GM12874 (cell line): ENCODE results near the gene CASQ1.

Experiments
- TF ChIP-seq, protein P1 (sequence below): IDR thresholded peaks from 2 replicates; pipeline ENCODE4 v1.5.1; 2011; ENCODE audit warnings: low read depth, mild to moderate bottlenecking, control low read depth, low read length, moderate library complexity; ENCODE audit not compliant: insufficient read depth

The CASQ1 gene

DNA sequence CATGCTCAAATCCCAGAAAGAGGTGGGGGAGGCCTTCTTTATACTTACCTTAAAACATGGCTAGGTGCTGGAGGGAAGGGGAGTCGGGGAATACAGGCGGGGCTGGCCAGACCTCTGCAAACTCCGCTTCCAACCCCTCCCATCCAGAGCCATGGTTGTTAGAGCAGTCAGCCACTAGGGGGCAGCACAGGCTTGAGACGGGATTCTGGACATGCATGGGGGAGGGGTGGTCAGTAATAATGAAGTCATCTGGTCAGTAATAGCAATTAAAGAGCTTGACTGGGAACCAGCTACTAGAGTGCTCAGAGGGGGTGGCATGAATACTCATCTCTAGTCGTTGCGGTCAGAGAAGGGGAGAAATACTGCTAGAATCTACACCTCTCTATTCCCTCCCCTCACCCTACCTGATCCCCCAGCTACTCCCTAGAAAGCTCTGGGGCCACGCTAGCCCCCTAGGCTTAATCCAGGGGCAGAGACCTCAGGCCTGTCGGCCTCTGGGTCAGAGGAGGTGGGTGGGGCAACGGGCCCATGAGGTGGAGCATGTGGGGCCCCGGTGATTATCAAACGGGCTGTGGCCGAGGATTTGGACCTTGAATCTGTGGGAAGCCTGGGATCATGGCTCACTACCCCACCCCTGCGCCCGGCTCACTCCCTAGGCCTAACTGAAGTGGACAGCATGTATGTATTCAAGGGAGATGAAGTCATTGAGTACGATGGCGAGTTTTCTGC lies 2.9 kb downstream of the CASQ1 start:
- TF ChIP-seq, protein P1, sequence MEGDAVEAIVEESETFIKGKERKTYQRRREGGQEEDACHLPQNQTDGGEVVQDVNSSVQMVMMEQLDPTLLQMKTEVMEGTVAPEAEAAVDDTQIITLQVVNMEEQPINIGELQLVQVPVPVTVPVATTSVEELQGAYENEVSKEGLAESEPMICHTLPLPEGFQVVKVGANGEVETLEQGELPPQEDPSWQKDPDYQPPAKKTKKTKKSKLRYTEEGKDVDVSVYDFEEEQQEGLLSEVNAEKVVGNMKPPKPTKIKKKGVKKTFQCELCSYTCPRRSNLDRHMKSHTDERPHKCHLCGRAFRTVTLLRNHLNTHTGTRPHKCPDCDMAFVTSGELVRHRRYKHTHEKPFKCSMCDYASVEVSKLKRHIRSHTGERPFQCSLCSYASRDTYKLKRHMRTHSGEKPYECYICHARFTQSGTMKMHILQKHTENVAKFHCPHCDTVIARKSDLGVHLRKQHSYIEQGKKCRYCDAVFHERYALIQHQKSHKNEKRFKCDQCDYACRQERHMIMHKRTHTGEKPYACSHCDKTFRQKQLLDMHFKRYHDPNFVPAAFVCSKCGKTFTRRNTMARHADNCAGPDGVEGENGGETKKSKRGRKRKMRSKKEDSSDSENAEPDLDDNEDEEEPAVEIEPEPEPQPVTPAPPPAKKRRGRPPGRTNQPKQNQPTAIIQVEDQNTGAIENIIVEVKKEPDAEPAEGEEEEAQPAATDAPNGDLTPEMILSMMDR = peak; percentile 90

DNA sequence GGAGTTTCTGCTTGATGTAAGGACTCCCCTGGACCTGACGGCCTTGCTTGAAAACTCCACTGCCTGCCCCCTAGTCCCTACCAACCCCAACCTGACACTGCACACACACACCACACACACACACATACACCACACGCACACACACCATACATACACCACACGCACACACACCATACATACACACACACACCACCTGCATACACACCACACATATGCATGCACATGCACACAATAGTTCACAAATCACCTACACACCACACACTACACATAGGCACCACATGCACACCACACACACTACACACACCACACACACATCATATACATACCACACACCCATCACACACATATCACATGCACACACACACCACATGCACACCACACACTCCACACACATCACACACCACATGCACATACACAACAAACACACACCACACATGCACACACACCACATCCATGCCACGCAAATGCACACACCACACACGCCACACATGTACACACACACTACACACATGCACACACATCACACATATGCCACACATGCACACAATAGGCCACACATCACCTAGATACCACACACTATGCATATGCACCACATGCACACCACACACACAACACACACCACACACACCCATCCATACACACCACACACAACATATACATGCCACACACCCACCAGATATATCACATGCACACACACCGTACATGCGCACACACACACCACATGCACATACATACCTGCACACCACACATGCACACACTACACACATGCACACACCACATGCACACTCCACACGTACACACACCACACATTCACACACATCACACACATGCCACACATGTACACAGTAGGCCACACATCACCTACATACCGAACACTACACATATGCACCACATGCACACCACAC lies 3.7 kb downstream of the CASQ1 start:
- TF ChIP-seq, protein P1 = no peak

DNA sequence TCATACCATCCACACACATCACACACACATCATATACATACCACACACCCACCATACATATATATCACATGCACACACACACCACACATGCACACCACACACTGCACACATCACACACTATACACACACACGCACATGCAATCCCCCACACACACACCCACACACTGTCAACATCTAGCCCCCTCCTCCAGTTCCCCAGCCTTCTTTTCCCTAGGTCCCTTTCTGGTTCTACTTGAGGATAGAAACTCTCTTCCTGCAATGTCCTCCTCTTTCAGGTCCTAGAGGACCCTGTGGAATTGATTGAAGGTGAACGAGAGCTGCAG lies 4.3 kb downstream of the CASQ1 start:
- TF ChIP-seq, protein P1 = no peak

DNA sequence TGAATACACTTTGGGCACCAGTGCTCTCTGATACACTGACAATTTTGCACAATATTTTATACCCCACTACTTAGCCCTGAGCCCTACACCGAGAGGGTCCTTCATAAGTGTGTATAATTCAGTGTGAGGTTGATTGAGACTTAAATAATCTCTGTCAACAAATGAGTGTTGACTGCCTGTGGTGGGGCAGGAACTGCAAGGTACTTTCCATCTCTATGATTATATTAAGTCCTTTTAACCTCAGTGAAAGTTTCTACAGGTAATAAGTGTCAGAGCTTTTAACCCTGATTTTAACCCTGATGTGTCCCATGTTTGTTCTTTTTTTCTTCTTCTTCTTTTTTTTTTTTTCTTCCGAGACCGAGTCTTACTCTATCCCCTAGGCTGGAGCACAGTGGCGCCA lies 5.8 kb downstream of the CASQ1 start:
- TF ChIP-seq, protein P1 = no peak

DNA sequence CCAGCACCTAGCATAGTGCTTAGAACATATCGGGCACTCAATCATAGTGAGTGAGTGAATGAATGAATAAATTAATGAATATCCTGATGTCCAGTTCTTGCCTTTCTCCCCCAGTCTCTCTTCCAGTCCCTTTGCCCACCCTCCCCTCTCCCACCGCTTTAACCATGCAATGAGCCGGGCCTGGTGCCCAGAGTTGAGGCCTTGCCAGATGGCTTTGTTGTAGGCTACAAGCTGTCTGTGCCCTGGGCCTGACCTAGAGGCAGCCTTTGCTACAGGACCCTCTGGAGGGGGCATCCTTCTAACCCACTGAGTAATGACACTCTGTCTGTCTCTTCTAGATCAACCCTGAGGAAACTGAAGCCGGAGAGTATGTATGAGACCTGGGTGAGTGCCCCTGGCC lies 6.9 kb downstream of the CASQ1 start:
- TF ChIP-seq, protein P1 = no peak

DNA sequence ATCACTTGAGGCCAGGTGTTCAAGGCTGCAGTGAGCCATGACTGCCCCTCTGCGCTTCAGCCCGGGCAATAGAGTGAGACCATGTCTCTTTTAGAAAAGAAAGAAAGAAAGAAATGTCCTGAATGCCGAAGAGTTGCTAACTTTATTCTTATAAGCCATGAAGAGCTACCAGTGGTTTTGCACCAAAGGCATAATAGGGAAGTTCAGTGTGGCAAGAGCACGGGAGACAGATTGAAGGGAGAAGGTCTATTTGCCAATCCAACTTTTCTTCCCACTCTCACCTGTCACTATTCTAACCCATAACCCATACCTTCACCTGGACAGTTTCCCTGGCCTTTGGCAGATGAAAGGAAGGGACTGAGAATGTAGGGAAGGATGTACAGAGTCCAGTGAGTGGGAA lies 10.4 kb downstream of the CASQ1 start:
- TF ChIP-seq, protein P1 = no peak

DNA sequence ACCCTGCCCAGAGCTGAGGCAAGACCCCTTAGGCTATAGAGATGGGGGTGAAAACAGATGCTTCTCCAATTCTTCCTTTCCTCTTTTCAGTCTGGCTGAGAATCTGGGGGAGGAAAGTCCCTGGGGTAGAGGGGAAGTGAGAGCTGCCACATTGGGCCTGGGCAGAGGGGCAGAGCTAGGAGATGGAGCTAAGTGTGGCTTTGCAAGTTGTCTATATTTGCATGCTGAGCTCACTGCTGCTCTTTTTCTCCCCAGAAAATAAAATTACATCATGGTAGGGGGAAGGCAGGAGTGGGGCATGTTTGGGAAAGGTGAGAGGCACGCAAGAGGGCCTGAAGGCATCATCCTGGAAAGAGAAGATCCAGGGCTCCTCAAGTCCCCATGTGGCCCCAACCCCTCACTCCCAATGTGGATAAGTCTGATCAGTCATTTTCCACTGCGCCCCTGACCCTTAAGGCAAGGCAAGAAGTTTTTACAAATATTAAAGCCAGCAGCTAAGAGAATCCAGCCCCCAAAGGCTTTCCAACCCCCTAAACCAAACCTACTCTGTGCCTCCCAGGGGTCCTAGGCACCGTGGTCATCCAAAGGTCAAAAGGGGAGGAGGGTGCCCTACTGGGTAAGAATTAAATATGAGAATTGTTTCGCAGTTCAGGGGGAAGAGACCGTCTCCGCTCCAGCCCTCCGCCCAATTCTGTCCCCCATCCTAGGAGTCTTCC lies 14.3 kb downstream of the CASQ1 start:
- TF ChIP-seq, protein P1 = no peak
